NCI-H1930 (cell line): ENCODE measurements around the gene ADCY10.
"Not testable (repeated sequence)": the region's sequence is repeated elsewhere in the genome, so short reads cannot be mapped to it uniquely, and the experiment has no call there.

ENCODE experiments used
- DNase-seq, 2 experiments: peaks; one replicate each; lab custom pipeline; 2025; lab: John Stamatoyannopoulos, UW

The ADCY10 gene

DNA sequence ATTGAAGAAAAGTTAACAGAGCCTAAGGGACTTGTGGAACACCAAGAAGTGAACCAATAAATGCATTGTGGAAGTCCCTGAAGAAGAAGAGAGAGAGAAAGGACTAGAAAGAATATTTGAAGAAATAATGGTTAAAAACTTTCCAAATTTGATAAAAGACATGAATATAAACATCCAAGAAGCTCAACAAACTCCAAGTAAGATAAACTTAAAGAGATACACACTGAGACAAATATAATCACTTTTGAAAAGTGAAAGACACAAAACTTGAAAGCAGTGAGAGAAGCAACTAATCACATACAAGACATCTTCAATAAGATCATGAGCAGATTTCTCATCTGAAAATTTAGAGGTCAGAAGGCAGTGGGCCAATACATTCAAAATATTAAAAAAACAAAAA is 101.0 kb downstream of the ADCY10 start:
- no peak for DNase-seq

DNA sequence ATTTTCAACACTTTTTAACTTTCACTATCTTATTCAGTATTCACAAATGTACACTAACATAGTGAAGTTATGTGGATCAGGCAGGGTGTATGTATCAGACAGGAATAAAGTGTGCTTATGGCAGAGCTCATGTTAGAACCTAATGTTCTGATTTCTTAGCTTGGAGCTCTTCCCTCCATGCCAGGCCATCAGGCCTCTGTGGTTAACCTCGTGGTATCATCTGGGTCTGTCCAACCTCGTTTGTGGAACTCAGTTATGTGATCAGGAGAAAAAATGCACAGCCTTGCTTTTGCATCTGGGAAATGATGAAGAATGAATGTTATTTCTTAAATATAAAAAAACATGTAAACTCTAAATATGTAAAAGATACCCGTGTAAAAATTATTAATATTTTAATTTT is 105.2 kb downstream of the ADCY10 start:
- DNase-seq, result no peak

DNA sequence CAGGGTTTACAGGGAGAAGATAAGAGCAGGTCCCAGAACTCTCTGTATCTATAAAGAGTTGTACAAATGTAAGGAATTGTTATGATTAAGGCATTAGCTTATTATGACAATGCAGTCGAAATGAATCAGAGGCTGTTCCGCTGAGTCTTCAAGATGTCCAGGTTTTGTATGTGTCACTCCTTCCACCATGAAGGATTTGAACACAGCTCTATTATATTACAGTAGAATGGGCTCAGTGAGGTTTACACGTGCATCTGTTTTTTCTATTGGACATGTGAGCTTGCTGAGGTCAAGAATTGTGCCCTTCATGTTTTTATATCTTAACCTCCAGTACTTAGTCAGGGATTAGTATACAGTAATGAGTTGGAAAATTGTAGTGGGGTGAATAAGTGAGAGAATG is 105.8 kb downstream of the ADCY10 start:
- no peak for DNase-seq

DNA sequence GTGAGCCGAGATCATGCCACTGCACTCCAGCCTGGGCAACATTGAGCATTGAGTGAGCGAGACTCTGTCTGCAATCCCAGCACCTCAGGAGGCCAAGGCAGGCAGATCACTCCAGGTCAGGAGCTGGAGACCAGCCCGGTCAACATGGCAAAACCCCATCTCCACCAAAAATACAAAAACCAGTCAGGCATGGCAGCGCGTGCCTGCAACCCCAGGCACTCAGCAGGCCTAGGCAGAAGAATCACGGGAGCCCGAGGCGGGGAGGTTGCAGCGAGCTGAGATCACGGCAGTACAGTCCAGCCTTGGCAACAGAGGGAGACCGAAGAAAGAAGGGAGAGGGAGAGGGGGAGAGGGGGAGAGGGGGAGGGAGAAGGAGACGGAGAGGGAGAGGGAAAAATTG is 107.3 kb downstream of the ADCY10 start:
- DNase-seq, result not testable (repeated sequence)

DNA sequence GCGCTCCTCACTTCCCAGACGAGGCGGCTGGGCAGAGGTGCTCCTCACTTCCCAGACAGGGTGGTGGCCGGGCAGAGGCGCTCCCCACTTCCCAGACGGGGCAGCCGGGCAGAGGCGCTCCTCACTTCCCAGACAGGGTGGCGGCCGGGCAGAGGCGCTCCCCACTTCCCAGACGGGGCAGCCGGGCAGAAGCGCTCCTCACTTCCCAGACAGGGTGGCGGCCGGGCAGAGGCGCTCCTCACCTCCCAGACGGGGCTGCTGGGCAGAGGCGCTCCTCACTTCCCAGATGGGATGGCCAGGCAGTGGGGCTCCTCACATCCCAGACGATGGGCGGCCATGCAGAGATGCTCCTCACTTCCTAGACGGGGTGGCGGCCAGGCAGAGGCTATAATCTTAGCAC is 107.7 kb downstream of the ADCY10 start:
- not testable (repeated sequence) for DNase-seq

DNA sequence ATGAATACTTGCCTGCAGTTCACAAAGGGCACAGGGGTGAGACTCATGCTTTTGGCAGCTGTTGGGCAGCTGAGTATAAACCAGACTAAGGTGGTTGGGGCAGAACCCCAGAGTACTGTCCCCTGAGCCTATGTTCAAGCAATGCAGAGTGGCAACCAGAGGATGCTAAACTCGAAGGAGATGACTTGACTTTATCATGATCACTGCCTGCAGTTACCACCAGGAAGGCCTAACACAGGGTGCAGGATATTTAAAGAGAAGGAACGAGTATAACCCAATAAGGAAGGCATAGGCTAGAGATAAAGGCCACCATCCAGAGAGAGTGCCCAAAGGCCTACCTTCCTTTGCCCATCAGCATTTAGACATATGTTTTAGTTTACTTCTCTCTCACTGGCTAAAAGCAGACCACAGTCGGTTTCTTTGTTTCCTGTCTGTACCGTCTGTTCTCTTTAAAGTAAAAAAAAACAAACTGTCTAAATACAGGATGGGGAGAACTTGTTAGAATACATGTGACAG is 108.8 kb downstream of the ADCY10 start:
- no peak for DNase-seq

DNA sequence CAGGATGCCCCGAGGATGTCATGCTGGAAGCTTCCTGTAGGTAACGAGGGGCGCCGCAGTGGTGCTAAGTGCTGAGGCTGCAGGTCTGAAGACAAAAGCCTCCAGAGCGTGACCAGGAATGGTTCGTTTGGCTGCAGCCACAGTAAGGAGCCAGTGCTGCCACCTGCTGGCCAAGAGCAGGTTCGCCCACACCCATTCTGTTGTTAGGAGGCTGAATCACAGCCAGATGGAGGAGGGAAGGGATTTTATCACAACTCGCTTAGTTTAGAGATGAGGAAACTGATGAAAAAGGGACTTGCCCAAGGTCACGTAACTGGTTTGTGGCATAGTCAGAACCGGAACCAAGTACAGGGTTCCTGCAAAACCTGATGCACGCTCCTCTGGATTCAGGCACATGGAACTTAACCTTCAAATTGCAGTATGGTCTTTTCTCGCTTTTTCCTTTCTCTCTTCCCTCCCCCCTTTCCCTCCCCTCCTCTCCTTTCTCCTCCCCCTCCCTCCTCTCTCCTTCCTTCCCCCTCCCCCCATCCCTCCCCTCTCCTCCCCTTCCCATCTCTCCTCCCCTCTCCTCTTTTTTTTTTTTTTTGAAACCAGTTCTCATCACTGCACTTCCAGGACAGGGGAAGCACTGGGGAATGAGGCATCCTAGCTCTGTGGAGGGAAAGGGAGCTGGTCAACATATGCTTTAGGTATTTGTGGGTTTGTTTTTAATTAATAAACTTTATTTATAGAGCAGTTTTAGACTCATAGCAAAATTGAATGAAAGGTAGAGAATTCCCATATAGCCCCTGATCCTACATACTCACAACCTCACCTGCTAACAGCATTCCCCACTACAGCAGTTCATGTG is 110.4 kb downstream of the ADCY10 start:
- peak; percentile 56 to 66 for DNase-seq

DNA sequence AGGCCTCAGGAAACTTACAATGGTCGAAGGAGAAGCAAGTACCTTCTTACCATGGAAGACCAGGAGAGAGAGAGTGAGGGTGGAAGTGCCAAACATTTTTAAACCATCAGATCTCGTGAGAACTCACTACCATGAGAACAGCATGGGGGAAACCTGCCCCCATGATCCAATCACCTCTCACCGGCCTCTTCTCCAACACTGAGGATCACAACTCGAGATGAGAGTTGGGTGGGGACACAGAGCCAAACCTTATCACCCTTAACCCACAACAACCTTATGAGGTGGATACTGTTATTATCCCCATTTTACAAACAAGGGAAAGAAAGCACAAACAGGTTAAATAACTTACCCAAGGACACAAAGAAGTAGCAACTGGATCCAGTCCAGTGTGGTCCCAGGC is 111.7 kb downstream of the ADCY10 start:
- DNase-seq, result no peak

DNA sequence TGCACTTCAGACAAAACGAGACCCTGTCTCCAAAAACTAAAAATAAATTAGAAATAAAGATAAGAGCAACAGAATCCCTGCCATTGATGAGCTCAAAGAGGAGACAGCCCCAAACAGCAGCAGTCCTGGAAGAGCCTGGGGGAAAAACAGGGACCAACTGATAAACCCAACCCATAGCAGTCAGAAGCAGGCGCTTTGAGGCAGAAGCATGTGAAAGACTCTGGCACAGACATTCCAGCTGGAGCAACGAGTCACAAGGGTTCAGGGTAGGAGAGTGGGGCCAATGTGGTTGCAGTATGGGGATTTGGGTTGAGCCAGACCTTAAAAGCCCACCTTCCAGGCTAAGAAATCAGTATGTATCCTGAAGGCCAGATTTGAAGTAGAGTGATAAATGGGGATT is 113.7 kb downstream of the ADCY10 start:
- DNase-seq, result no peak

DNA sequence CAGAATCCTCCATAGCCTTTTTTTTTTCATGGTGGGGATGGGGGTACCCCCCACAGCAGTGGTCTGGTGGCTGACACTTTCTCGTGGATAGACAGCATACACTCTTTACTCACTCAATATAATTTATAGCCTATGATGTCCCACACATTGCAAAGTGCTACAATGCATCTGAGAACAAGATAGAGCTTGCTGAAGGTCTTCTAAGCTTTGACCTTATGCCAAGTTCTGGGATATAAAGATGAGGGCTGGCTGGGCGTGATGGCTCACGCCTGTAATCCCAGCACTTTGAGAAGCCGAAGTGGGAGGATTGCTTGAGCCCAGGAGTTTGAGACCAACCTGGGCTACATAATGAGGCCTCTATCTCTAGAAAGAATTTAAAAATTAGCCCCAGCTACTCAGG is 114.2 kb downstream of the ADCY10 start:
- DNase-seq, result no peak

DNA sequence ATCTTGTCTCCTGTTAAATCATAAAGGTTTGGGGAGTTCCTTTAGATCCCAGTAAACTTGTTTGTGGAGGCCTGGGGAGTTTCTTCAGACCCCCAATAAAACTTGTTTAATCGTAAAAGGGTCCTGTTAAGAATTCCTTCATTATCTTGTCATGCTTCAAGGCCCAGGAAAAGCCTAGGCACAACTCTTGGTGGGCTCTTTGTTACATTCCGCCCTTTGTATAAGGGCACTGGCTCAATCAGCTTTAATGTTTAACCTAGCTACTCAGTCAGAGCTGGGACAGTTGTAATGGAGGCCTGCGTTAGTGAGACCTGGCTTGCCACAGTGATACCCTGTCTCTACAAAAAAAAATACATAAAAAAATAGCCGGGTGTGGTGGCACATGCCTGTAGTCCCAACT is 115.0 kb downstream of the ADCY10 start:
- DNase-seq, result no peak

DNA sequence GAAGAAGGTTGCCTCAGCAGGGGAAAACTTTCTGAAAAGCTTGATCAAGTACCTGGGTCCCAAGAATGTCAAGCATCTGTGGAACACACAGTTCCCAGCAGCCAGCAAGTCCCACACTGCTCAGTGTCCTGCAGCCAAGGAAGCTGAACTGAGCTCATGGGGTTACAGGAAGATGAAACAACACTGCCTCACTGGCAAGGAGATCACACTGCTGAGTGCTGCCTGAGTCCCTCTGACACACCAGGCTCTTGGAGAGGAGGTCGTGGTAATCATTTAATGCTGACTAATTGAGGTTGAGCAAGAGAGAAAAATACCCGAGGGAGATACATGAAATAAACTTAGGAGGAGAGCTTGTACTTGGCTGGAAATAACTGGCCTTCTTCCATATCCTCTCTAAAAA is 116.9 kb downstream of the ADCY10 start:
- DNase-seq, result no peak

DNA sequence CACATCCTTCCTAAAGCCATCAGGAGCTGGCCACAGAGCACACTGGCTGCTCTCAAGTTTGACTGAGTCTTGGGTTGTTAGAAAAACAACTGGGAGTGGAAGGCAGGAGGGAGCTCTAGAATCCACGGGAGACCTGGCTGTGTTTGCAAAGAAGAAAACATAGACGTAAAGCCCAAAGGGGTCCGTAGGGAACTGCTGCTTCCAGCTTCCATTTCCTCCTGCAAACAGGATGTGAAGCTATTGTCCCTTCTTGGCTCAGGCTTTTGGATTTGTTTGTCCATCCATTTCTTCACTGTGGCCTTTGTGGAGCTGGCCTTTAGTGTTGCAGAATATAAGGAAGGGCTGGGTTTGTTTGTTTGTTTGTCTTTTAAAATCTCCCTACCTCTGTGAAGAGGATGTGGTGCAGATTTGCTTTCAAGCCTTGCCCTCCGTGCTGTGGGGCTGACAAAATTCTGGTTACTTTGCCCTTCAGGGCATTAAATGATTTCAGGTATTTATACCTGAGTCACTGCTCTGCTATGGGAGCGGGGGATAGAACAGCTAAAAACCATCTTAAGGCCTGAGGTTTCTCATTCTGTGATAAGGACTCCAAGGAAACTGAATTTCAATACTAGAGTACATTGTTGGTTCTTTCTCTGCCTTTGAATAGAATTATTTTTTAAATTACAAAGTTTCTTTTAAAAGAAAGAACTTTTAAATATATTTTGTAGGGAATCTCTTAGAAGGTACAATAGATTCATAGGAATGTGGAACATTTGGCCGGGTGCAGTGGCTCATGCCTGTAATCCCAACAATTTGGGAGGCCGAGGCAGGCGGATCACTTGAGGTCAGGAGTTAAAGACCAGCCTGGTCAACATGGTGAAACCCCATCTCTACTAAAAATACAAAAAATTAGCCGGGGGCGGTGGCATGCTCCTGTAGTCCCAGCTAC is 117.9 kb downstream of the ADCY10 start:
- DNase-seq, result no peak

DNA sequence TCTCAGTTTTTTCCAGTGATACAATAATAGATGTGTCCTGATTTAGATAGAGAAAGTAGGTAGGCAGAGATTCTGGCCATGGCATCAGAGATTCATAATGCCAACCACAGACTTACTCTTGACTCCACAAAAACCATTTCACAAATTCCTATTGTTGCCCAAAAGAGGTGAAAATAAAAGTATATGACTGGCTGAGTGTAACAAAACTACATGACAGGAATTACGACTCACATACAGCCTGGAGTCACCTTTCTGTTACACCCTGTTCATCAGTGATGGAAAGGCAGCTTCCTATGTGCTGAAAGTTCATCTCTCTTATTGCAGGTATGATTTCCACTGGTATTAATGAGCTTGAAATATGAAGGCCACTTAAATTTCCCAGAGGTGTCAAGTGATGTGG is 119.9 kb downstream of the ADCY10 start:
- DNase-seq, result no peak

DNA sequence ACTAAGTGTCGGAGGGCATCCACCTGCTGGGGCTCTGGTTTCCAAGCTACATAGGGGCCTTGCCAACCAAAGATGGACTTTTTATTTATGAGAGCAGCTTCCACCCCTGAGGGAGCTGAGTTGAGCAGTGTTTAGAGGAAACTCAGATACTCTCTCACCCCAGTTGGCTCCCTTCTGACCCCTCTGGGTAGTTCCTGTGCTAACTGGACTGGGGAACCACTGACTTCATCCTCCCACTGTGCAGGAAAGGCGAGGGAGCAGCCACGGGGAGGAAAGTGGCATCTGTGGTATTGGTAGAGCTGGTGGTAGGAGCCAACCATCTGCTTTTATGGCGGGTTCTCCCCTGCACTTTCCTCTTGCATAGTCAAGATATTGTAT is 121.8 kb downstream of the ADCY10 start:
- no peak for DNase-seq

DNA sequence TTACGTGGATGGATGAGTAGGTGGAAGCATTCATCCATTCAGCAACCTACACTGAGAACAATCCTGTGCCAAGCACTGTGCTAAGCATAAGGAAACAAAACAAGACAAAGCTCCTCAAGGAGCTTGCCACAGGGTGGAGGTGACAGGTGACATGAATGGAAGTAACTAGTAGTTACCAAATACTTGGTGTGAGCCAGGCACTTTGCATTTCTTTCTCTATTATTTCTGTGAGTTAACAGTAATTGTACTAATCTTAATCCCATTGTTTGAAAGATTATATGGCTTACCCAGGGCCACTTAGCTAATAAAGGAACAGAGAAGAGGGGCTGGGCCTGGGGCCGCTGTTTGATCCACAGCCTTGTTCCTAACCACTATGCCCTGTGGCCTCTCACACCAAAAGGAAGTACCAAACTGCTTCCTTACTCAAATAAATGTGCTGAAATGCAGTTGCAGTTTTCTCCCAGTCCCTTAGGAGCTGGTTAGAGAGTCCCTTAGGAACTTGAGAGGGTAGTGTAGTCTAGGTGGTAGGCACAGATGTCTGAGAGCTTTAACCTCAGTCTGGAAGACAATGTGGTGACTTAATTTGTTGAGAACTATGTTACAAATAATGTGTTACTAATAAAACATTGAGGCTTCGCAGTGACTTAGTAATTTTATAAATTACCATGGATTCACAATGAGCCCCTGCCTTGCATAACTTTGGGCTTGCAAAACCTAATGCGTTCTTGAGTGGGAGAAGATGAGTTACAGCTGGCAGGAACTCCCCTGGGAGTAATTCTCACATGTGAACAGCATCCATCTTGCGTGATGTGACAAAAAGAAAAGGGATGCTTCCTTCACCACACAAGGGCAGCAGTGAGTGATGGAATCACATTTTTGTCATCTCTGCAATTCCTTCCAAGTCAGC is 122.4 kb downstream of the ADCY10 start:
- DNase-seq, result no peak

DNA sequence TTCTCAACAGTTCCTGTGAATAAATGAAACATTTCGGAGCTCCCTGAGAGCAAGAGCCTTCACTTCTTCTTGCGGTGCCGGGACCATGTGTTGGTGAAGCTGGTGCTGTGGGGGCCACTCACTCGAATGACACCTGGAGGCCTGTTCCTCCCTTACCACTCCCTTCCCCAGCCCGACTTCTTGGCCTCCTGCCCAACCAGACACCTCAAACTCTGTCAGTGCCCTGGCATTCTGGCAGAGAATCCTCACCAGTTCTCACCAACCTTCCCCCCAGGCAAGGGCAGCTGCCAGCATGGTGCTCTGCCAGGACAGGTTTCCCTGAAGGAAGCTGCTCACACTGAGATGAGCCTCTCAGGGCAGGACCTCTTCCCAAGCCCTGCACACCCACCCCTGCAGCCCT is 123.8 kb downstream of the ADCY10 start:
- DNase-seq, result no peak

DNA sequence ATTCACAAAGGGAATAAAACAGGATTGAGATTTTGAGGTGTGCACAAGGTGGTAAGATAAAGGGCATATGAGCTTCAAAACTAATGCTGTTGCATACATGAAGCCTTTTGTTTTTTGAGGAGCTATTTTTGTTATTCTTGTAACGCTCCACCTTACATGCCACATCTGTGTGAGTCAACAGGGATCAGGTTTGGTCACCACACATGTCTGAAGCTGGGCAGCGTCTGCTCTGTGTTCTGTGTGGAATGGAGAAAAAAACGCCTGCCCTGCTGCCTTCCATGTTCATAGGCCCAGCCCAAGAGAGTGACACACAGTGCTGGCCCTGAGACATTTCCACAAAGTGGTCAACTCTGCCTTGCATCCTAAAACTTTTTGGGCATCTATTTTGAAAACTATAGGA is 124.4 kb downstream of the ADCY10 start:
- no peak for DNase-seq

DNA sequence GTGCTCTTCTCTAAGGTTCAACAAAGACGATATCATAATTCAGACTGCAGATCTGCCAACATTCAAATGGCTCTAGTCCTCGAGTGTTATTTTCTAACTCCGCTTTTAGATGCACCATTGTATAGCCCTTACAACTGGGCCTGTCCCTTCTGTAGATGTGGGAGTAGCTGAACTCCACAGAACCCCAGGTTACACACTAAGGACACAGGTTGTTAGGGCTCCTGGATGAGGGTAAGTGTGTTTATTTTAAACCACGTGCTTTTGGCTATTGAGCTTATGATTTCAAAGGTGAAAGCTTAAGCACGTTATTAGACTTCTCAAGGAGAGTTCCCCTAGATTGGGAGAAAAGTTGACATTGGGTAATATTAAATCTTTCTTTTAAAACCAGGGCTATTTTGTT is 127.4 kb downstream of the ADCY10 start:
- DNase-seq, result no peak

DNA sequence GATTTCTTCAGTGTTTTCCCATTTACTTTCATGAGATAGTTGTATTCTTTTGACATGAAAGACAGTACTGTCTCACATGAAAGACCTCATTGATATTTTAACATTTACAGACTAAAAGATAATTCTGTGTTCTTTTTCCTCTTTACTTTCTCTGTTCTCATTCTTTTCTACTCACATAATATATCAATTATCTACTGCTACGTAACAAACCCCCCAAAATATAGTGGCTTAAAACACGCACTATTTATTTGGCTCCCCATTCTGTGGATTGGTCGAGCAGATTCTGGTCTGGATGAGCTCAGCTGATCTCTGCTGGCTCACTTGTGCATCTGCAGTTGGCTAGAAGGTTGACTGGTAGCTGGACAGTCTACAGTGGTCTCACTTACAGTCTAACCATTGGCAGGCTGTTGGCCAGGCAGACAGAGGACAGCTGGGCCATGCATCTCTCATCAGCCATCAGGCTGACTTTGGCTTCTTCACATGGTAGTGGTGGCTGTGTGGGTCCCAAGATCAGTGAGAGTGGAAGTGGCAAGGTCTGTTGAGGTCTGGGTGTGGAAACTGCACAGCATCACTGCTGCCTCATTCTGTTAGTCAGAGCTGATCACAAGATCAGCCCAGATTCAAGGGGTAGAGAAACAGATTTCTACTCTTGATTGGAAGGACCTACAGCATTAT is 128.9 kb downstream of the ADCY10 start:
- DNase-seq, result no peak

DNA sequence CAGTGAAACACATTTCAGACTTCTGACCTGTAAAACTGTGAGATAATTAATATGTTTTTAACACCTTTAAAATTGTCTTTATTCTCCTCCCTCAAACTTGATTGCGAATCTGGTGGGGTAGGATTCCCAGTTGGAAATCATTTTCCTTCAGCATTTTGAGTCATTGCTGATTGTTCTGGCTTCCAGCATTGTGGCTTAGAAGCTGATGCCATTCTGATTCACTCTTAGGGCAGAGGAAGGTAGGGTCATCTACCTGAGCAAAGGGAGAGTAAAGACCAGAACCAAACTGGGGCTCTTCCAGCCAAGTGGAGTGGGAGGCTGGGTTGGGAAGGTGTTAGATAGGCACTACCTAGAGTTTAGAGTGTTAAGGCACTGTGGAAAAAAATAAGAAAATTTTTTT is 131.0 kb downstream of the ADCY10 start:
- no peak for DNase-seq
